ENCODE data around the gene GFRA4. TPM values are rescaled to one million over a fixed set of nuclear protein-coding genes. Genes with fewer than 3 reads are reported as not detected.
A peak's percentile ranks its signal among the peaks of the same experiment; 100 is the strongest.

Gene GFRA4
- total RNA-seq, 1 donor from 2014 or later: not detected

- no peak for TF ChIP-seq CTCF (IDR thresholded peaks at IDR 0.05)
- Mint-ChIP-seq H3K9me3 (ENCODE audit: low read depth) (no peaks in the 10 kb centered on the region), H3K27me3 (ENCODE audit: low read depth) (no peaks in the 10 kb centered on the region), H3K4me1 (ENCODE audit: low read depth) (peaks cover 9% of the 10 kb centered on the region), H3K36me3 (ENCODE audit: low read depth) (no peaks in the 10 kb centered on the region), H3K4me3 (ENCODE audit: unreplicated experiment) (no peak overlapping the region), H3K27ac (ENCODE audit: unreplicated experiment) (no peak overlapping the region)
- DNase-seq (ENCODE audit: low spot score): no peak
These were observed 46.8 kb upstream of the GFRA4 start for GRCh38 chr20:3710011-3710466.

- Mint-ChIP-seq H3K9me3 (ENCODE audit: low read depth) (no peaks in the 10 kb centered on the region), H3K4me1 (ENCODE audit: low read depth) (peaks cover 9% of the 10 kb centered on the region), H3K27me3 (ENCODE audit: low read depth) (no peaks in the 10 kb centered on the region), H3K36me3 (ENCODE audit: low read depth) (no peaks in the 10 kb centered on the region), H3K27ac (ENCODE audit: unreplicated experiment) (no peak overlapping the region), H3K4me3 (ENCODE audit: unreplicated experiment) (no peak overlapping the region)
- DNase-seq (ENCODE audit: low spot score): no peak
- no peak for TF ChIP-seq CTCF (IDR thresholded peaks at IDR 0.05)
These were observed 44.3 kb upstream of the GFRA4 start for GRCh38 chr20:3707508-3707899.

- Mint-ChIP-seq H3K4me1 (ENCODE audit: low read depth) (peaks cover 9% of the 10 kb centered on the region), H3K9me3 (ENCODE audit: low read depth) (no peaks in the 10 kb centered on the region), H3K27ac (ENCODE audit: unreplicated experiment) (no peak overlapping the region), H3K4me3 (ENCODE audit: unreplicated experiment) (no peak overlapping the region), H3K36me3 (ENCODE audit: low read depth) (no peaks in the 10 kb centered on the region), H3K27me3 (ENCODE audit: low read depth) (no peaks in the 10 kb centered on the region)
- TF ChIP-seq CTCF (IDR thresholded peaks at IDR 0.05): no peak
- no peak for DNase-seq (ENCODE audit: low spot score)
These were observed 43.7 kb upstream of the GFRA4 start for GRCh38 chr20:3706774-3707507.

GRCh38 chr20:3705970-3706739, 43.0 kb upstream of the GFRA4 start:
- H3K36me3 Mint-ChIP-seq (ENCODE audit: low read depth): no peaks in the 10 kb centered on the region
- peaks cover 9% of the 10 kb centered on the region for H3K4me1 Mint-ChIP-seq (ENCODE audit: low read depth)
- DNase-seq (ENCODE audit: low spot score): no peak
- no peak overlapping the region for H3K4me3 Mint-ChIP-seq (ENCODE audit: unreplicated experiment)
- H3K27me3 Mint-ChIP-seq (ENCODE audit: low read depth): no peaks in the 10 kb centered on the region
- no peak for TF ChIP-seq CTCF (IDR thresholded peaks at IDR 0.05)
- no peaks in the 10 kb centered on the region for H3K9me3 Mint-ChIP-seq (ENCODE audit: low read depth)
- no peak overlapping the region for H3K27ac Mint-ChIP-seq (ENCODE audit: unreplicated experiment)

- H3K27me3 Mint-ChIP-seq (ENCODE audit: low read depth): no peaks in the 10 kb centered on the region
- H3K4me3 Mint-ChIP-seq (ENCODE audit: unreplicated experiment): no peak overlapping the region
- DNase-seq (ENCODE audit: low spot score): peak; percentile 87
- H3K36me3 Mint-ChIP-seq (ENCODE audit: low read depth): no peaks in the 10 kb centered on the region
- H3K4me1 Mint-ChIP-seq (ENCODE audit: low read depth): peaks cover 9% of the 10 kb centered on the region
- TF ChIP-seq CTCF (IDR thresholded peaks at IDR 0.05): no peak
- no peaks in the 10 kb centered on the region for H3K9me3 Mint-ChIP-seq (ENCODE audit: low read depth)
- no peak overlapping the region for H3K27ac Mint-ChIP-seq (ENCODE audit: unreplicated experiment)
These were observed 42.3 kb upstream of the GFRA4 start for GRCh38 chr20:3705491-3705969.

All from chondrocyte (in vitro differentiated cells).